ENCODE results near the gene TMEM117.

GRCh38 chr12:43942379-43942778, 106.5 kb downstream of the TMEM117 start:
- no peak for TF ChIP-seq CTCF (IDR thresholded peaks at IDR 0.05; ENCODE audit: low read depth, low read length)
- TF ChIP-seq EZH2phosphoT487 (IDR thresholded peaks at IDR 0.05; ENCODE audit: low read depth): no peak
